ENCODE measurements around the gene UBE2N.
"Not testable (repeated sequence)": the region's sequence is repeated elsewhere in the genome, so short reads cannot be mapped to it uniquely, and the experiment has no call there.

The UBE2N gene

GRCh38 chr12:93409343-93410187, 32.2 kb downstream of the UBE2N start:
- DNase-seq: not testable (repeated sequence)

- DNase-seq: no peak
Observed at GRCh38 chr12:93408813-93409212, 32.9 kb downstream of the UBE2N start.

GRCh38 chr12:93407963-93408283, 33.8 kb downstream of the UBE2N start:
- DNase-seq: no peak

- DNase-seq: no peak
Observed at GRCh38 chr12:93407054-93407962, 34.4 kb downstream of the UBE2N start.

- no peak for DNase-seq
Observed at GRCh38 chr12:93404961-93405849, 36.5 kb downstream of the UBE2N start.

GRCh38 chr12:93403988-93404803, 37.6 kb downstream of the UBE2N start:
- DNase-seq: no peak

GRCh38 chr12:93402333-93403311, 39.1 kb downstream of the UBE2N start:
- DNase-seq: no peak

GRCh38 chr12:93399183-93399863, 42.4 kb downstream of the UBE2N start:
- DNase-seq: not testable (repeated sequence)

- DNase-seq: no peak
Observed at GRCh38 chr12:93397412-93397811, 44.3 kb downstream of the UBE2N start.

GRCh38 chr12:93393425-93393824, 48.3 kb downstream of the UBE2N start:
- DNase-seq: no peak

GRCh38 chr12:93390549-93391297, 51.0 kb downstream of the UBE2N start:
- DNase-seq: no peak

- DNase-seq: no peak
Observed at GRCh38 chr12:93390031-93390430, 51.7 kb downstream of the UBE2N start.

GRCh38 chr12:93387780-93388179, 54.0 kb downstream of the UBE2N start:
- no peak for DNase-seq

- DNase-seq: not testable (repeated sequence)
Observed at GRCh38 chr12:93381976-93382437, 59.7 kb downstream of the UBE2N start.

- DNase-seq: no peak
Observed at GRCh38 chr12:93381161-93381975, 60.4 kb downstream of the UBE2N start.

- no peak for DNase-seq
Observed at GRCh38 chr12:93380480-93381121, 61.1 kb downstream of the UBE2N start.

GRCh38 chr12:93379981-93380361, 61.8 kb downstream of the UBE2N start:
- DNase-seq: no peak
